GM21360 (cell line): ENCODE results near the gene MATCAP1.
A peak's percentile ranks its signal among the peaks of the same experiment; 100 is the strongest.

Experiments
- ATAC-seq: cut with Tn5 transposase; IDR thresholded peaks from one replicate; pipeline ENCODE4 v1.9.1; 2021; ENCODE audit warnings: mild to moderate bottlenecking, moderate library complexity; ENCODE audit not compliant: unreplicated experiment

The MATCAP1 gene

DNA sequence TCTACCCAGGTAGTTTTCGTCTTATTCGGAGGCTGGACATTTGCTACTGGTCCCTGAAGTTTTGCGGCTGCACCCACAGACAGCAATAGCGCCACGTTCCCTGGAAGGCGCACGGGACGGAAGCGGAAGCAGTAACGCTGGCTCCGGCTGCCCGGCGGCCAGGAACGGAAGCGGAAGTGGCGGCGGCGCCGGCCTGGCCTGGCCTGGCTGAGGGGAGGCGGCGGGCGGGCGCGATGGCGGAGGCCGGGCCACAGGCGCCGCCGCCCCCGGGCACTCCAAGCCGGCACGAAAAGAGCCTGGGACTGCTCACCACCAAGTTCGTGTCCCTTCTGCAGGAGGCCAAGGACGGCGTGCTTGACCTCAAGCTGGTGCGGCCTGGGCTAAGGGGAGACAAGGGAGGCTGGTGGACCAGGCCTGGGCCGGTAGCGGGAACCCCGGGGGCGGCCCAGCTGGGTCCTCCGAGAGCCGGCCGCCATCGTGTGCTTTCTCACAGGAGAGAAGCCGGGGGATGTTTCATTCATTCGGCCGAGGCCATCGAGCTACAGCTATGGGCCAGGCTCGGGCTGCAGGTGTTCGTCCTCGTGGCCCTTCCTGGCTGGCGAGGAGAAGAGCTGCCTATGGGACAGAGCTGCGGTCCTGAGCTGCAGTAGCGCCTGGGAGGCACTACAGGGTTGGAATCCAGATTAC, 8.4 kb upstream of the MATCAP1 start, which contains the start of gene E2F4:
TSS of gene E2F4 (plus strand) at position 161 of the 687 bp plus-strand sequence. CDS start at position 234, 73 bp downstream.
- ATAC-seq, result peak; percentile 83

DNA sequence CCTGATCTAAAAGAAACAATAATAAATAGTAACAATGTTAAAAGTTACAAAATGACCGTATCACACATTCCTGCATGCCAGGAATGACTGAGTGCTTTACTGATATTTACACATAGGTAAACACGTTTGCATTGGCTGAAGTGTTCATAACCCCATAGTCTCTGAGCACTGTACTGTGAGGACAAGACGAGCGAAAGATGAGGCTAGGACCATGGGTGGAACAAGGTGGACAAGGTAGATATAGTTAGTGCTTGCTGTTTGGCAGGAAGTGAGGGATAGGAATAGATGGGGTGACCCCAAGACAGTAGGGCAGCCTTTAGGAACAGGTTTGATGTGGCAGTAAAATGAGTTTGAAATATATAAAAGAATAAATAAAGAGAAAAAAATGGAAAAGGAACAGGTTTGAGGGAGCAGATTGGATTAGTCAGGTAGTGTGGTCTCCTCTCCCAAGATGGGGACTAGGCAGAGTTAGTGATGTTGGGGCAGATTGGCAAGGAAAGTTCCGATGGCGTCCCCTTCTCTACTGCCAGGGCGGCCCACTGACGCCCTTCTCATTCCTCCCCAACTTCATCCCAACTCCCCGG, 7.7 kb upstream of the MATCAP1 start:
- ATAC-seq, result no peak

DNA sequence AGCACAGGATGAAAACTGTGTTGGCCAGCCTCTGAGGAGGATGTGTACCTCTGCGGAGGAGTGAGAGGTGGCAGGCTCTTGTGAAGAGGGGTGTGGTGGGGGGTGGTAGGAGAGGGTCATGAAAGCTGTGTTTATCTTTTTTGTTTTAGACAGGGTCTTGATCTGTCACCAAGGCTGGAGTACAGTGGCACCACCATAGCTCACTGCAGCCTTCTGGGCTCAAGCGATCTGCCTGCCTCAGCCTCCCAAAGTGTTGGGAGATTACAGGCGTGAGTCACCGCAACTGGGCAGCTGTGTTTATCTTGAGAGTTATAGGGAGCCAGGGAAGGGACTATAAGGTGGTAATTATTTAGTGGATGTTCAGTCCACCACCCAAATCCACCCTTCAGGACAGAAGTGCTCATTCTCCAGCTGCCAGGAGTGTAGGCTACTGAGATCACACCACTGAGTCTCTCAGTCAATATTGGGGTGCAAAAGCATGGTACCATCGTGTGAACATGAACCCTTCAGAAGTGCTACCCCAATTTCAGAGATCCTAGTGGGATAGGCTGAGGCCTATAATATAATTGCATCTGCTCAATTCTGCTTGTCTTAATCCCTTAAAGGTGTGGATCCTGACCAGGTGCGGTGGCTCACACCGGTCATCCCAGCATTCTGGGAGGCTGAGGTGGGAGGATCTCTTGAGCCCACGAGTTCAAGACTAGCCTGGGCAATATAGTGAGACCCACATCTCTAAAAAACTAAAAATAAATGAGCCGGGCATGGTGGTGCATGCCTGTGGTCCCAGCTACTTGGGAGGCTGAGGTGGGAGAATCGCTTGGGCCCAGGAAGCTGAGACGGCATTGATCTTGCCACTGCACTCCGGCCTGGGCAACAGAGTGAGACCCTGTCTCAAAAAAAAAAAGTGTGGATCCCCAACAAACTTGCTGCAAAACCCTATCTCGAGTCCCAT, 7.0 kb upstream of the MATCAP1 start:
- ATAC-seq, result no peak

DNA sequence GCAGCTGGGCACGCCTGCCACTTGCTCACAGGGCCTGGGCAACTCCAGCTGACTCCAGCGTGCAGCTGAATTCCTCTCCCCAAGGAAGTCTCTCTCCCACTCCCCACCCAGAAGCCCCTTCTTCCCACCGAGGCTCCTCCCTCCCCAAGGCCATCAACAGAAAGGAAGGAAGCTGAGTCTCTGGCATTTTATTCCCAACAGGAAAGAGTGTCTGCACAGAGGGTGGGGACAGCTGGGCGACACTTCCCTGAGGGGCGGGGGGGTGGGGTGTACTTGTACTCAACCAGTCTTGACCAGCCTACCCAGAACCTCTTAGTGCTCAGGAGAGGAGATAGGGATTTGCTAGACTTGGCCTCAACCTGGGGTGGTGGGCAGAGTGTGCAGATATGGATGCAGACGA, 6.3 kb upstream of the MATCAP1 start, which contains the start of gene EXOC3L1:
TSS of gene EXOC3L1 (minus strand) at position 96 of the 400 bp plus-strand sequence. CDS start 460 bp downstream, outside the sequence.
- no peak for ATAC-seq

DNA sequence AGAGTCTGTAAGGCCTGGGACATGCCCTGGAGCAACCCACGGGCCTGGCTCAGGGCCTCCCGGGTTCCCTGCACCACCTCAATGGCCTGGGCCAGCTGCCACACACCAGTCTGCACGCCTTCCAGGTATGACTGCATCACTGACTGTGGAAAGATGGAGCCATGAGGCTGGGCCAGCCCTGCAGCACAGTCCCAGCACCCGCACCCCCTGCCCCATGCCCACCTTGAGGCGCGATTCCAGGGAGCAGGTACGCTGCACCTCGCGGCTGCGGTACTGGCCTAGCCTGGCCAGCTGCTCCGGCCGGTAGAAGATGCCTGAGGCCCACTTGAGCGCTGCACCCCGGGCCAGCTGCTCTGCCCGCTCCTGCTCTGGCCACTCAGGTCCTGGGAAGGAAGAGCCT, 5.0 kb upstream of the MATCAP1 start:
- ATAC-seq, result no peak

DNA sequence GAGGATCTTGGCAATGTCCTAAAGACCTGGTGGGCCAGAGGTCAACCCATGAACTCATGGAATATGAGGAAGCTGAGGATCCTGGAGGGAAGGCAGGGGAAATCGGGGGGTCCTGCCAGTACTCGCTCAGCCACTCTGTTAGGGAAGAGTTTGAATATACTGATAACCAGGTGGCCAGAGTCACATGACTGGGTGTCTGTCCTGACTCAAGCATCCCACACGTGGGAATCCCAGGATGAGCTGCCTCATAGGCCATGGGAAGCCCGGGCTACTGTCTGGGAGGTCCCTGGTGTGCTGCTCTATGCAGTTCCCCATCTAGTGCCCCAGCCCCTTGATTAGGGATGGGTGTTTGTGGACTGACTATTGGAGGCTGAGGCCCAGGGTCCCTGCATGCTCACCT, 4.6 kb upstream of the MATCAP1 start:
- ATAC-seq, result no peak

DNA sequence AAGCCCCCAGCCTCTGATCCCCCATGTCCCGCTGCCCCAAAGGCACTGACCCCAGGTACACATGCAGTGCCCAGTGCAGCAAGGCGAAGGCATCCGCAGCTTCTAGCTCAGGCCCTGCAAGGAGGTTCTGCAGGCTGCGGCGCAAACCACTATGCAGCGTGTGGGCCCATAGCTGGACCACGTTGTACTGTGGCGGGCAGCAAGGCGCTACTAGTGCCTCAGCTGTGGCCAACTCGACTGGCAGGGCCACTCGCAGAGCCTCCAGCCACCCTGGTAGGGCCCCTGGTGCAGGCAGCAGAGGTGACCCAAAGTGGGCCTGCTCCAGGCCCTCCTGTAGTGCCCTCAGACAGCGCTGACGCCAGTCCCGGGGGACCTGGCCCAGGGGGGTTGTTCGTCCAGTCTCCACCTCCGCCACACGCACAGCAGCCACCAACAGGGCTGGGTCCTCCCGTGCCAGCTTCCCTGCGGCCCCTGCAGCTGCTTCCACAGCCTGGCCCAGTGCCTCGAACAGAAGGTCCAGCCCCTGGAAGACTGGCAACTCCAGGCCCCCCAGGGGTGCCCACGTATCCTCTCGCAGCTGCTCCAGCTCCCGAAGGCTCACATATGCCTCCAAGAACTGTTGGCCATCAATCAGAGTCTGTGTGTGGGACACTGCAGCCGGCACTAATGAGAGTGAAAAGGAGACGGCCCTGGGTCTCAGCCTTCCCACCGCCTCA, 3.6 kb upstream of the MATCAP1 start:
- no peak for ATAC-seq

DNA sequence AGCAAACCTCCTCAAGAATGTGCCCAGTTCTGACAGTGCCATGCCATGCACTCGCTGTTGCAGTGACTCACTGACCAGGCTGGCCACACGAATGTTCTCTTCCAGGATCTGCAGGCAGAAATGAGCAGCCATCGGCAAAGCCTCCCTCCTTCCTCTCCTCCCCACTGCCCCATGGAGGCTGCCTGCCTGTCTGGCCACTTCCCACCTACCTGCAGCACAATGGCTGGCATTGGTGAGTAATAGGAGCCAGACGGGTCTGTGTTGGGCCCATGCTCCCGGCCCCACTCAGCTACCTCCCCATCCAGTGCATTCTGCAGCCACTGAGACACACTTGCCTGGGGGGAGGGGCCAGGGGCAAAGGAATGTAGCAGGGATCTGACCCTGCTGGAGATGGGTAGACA, 2.8 kb upstream of the MATCAP1 start:
- no peak for ATAC-seq

DNA sequence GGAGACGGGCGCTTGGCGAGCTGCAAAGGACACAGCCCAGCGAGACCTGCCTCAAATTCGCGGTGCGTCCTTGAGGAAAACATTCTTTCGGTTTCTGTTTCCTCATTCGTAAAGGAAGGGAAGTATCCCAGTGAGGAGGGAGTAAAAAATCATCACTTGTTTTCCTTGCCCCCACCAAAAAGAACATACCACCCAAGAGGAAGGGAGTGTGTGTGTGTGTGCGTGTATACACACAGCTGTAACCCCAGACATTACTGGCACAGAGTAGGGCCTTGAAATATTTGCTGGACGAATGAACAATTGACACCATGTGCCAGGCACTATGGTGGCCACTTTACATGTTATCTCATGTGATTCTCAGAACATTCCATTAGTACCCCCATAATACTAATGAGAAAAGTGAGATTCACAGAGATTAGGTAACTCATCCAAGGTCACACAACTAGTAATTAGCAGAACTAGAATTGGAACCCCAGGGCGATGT, 1.9 kb upstream of the MATCAP1 start:
- no peak for ATAC-seq

DNA sequence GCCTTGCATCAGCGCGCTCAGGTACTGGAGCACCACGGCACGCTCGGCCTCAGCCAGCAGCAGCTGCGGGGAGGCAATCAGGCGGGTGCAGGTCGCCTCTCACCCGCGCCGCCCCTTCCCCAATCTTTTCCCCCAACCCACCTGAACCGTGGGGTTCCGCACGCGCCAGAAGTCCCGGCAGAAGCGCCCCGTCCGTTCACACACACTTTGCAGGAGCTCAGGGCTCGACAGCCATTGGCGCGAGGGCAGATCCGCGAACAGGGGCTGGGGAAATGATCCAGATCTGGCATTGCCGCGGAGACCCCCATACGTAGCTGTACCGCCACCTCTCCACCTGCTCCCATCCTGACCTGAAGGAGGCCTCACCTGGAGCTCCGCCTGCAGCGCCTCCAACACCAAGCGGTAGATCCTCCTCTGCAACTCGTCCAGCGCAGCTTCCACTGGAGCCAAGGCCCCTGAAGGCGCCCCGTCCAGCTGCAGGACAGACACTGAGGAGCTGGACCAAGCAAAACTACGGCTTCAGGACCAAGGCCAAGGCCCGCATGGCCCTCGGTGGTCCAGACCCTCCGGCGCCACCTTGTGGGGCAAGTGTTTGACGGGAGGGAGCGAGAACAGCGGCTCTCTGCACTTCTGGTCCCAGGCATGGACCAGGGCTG, 1.4 kb upstream of the MATCAP1 start:
- no peak for ATAC-seq

DNA sequence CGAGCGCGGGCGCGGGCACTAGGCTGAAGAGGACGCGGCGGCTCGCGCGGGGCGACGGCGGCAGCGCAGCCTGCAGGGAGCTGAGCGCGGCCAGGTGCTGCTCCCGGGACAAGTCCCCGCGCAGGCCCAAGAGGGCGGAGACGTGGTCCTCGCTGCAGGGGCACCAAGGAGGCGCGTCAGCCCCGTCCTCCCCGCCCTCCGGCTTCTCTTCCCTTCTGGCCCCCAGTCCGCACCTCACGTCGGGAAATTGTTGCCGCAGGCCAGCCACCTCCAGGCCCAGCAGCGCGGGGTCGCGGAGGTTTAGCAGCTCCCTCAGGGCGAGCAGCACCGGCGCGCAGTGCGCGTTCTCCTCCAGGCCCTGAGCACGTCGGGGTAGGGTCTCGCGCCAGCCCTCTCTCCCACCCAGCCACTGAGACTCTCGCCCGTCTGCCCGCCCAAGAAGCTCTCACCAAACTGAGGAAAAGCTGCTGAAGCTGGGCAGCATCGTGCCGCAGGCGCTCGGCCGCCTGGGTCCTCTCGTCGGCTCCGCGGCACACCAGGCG, 761 bp upstream of the MATCAP1 start:
- ATAC-seq, result no peak

DNA sequence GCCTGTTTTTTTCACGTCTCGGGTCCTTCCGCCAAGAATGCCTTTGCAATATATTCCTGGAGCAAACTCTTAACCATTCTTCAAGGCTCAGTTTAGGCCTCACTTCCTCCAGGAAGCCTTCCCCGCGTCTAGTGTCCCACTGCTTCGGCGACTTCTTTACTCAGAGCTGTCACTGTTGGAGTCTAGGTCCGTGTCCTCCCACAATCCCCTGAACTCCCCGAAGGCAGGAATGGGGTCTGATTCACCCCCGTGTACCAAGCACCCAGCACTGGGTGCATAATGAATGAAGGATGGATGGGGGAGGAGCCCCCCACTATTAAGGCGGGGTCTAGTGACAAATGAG, 508 bp downstream of the MATCAP1 start:
- ATAC-seq, result no peak

DNA sequence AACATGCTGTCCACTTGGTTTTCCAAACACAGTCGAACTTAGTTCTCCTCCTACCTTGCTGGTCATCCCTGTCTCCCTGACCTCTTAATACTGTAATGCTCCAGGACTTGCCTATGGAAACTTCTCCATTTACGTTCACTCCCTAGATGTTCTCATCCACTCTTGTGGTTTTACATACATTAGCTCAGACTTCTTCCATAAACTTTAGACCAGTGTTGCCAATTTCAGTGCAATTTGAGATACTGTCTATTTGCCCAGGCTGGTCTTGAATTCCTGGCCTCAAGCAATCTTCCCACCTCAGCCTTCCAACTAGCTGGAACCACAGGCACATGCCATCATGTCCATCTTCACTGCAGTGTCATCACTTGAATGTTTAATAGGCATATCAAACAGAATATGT, 1.5 kb downstream of the MATCAP1 start:
- no peak for ATAC-seq

DNA sequence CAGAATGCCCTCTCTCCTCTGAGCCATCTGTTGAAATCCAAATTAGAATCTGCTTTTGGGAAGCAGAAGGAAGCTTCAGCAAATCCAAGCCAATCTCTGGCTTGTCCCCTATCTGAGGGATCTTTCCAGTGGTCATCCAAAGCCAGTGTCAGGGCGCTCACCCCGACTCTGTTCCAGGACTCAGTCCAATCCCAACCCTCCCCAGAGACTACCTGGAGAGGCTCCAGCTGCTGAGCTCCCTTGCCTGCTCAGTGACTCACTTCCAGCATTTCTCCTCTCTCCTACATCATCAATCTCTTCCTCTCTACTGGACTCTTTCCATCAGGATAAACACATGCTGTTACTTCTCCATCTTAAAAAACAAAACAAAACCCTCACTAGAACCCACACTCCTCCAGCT, 2.4 kb downstream of the MATCAP1 start:
- ATAC-seq, result no peak

DNA sequence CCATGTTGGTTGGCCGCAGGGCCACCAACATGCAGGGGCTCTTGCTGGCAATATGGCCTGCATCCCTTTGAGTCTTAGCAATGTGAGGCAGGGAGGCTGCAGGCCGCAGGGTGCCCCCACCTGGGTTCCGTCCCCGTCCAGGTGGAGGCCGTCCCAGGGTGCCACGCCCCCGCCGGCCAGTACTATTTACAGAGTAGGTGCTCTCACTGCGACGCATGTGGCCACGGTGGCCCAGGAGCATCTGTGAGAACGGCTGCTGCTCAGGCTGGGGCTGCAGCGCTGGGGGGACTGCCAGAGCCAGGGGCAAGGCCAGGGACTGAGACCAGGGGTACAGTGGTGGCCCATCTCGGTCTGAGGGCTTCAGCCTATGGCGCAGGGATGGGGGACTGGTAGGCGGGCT, 3.6 kb downstream of the MATCAP1 start:
- ATAC-seq, result no peak

DNA sequence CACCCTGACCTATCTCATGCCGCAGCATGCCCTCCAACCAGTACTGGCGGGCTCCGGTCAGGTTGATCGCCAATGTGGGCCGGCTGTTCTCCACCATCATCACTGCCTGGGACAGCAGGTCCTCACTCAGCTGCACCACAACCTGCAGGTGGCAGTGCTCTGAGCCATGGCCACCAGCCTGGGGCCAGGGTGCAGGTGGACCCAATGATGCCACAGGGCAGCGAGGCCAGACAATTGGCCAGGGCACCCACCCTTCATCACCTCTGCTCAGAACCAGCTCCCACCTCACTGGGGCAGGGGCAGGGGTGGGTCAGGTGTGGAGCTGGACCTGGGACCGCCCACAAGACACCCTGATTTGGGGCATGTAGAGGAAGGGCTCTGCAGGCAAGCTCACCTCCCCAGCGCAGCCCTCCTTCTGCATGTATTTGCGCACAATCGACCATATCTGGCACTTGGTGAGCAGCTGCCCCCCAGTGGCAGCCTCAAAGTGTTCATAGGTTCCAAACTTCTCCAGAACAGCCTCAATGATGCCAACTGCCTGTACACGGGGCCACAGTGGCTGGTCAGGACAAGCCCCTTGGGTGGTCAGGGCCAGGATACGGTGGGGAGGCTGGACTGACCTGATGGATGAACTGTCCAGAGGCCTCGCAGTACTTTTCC, 4.2 kb downstream of the MATCAP1 start:
- no peak for ATAC-seq

DNA sequence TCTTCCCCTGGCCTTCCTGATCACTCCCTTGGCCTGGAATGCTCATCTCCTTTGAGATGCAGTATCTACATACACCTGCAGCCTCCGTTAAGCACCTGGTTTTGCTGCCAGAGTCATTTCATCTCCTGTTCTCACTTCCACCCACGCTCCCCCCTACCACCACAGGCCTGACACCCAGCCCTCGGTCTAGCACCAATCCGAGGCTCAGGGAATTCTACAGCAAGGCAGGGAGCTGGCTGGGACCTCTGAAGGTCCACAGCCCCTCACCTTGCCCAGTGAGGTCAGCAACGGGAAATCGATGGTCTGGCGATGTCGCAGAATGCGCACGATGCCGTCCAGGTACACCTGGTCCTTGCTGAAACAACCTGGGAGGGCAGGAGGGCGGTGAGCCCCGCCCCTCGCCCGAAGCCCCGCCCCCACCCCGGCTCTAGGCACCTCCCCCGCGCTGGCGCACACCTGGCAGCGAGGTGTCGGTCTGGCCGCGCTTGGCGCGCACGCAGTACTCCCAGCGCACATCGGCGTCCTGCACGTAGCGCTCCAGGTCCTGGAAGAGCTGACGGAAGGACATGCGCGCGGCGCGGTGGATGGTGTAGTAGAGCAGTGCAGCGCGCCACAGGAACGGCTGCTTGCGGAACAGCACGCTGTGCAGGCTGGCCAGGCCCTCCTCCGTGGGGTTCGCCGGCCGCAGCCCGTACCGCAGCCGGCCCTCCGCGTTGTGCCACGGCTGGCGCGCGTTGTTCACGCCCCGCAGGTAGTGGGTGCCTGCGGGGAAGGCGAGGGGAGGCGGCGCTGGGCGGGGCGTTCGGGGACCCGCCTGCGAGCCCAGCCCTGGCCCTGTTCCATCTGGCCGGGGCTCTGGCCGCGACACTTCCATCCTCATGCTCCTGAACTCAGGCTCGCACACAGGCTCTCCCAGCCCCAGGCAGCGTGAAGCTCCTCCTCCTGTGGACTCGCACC, 5.7 kb downstream of the MATCAP1 start:
- no peak for ATAC-seq

DNA sequence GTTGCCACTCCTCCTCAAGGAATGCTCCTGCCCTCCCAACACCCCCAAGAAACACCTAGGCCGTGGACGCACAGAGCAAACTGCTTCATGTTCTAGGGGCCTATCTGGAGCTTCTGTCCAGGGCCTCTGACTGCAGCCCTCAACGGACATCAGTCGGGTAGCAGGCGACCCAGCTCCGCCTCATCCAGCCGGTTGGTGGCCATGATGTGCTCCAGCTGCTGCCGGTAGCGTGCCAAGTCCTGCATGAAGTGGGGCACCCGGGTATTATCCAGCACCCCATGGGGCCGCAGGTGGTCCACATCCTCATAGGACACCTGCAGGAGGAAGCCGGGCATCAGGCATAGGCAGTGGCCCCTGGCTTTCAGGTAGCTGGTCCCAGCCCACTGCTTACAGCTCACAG, 7.1 kb downstream of the MATCAP1 start:
- no peak for ATAC-seq
